Measurements from ENCODE around the gene FOXN3.

- TF ChIP-seq CTCF (IDR thresholded peaks at IDR 0.05): no peak
- TF ChIP-seq POLR2A (IDR thresholded peaks at IDR 0.05): no peak
These were observed 1.9 kb upstream of the FOXN3 start for GRCh38 chr14:89418976-89419375.
